Measurements from ENCODE around the gene SLC45A1. TPM values are rescaled to one million over a fixed set of nuclear protein-coding genes. Genes with fewer than 3 reads are reported as not detected.
A peak's percentile ranks its signal among the peaks of the same experiment; 100 is the strongest.

The SLC45A1 gene
- total and polyA plus RNA-seq, 12 donors = 0.44 to 7.0 (median 2.5) TPM

DNA sequence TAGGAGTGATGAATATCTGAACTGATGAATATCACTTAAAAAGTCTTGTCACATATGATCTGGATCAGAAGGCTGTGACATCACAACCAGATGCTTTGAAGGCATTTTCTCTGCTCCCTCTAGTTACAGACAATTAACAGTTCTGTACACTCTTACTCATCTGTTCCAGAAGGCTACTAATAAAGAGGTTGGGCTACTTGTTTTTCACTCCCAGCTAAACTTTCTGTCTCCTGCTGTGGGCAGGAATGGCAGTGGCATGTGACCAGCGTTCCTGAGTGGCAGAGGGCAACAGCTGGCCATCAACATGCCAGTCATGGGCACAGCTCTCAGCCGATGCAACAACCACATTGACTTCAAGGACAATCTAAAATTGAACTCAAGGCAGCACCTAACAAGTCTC lies 66.7 kb downstream of the SLC45A1 start:
- peak in 1 of 7 donors; percentile 68 for DNase-seq
- intact Hi-C loops (cut with DNase I) = no loop called here
- no peaks in the 10 kb centered on the region for H3K27me3 ChIP-seq
- no peak overlapping the region for H3K4me3 ChIP-seq
- 33 to 50% (median 34%) methylated on average over 2 of the region's 2 CpGs for WGBS, 4 donors
- H3K27ac ChIP-seq = peak overlapping the region in 2 of 5 donors; percentile 53 to 64
- peaks cover 37 to 79% of the 10 kb centered on the region in 2 donors for H3K4me1 ChIP-seq (replicated peaks in 1 of 2)
- H3K9me3 ChIP-seq (replicated peaks in 1 of 3) = no peaks in the 10 kb centered on the region
- TF ChIP-seq, protein P1, sequence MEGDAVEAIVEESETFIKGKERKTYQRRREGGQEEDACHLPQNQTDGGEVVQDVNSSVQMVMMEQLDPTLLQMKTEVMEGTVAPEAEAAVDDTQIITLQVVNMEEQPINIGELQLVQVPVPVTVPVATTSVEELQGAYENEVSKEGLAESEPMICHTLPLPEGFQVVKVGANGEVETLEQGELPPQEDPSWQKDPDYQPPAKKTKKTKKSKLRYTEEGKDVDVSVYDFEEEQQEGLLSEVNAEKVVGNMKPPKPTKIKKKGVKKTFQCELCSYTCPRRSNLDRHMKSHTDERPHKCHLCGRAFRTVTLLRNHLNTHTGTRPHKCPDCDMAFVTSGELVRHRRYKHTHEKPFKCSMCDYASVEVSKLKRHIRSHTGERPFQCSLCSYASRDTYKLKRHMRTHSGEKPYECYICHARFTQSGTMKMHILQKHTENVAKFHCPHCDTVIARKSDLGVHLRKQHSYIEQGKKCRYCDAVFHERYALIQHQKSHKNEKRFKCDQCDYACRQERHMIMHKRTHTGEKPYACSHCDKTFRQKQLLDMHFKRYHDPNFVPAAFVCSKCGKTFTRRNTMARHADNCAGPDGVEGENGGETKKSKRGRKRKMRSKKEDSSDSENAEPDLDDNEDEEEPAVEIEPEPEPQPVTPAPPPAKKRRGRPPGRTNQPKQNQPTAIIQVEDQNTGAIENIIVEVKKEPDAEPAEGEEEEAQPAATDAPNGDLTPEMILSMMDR (IDR thresholded peaks at IDR 0.05) = no peak
- TF ChIP-seq POLR2A (IDR thresholded peaks at IDR 0.05) = no peak
- peaks cover 0 to 17% of the 10 kb centered on the region in 2 donors for H3K36me3 ChIP-seq (replicated peaks in 1 of 2)

DNA sequence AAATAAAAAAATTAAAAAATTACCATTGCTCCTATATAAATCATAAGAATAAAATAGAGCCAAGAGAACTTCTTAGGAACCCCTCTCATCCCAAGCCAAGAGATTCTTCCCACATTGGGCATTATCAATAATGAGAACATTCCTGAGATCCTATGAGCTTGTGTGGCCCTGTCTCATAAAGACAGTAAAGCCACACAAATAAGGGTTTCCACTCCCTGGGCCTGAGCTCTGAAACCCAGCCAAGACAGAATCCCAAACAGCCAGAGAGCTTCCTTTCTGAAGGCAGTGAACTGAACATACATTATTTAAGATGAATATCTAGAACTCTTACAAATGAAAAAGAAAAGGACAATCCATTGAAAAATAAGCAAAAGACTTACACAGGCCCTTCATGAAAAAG lies 68.3 kb downstream of the SLC45A1 start:
- H3K27ac ChIP-seq = no peak overlapping the region

GRCh38 chr1:8388732-8389562 lies 71.0 kb downstream of the SLC45A1 start:
- TF ChIP-seq POLR2A (IDR thresholded peaks at IDR 0.05) = no peak
- TF ChIP-seq, protein P1 (IDR thresholded peaks at IDR 0.05) = no peak
- peak overlapping the region in 1 of 5 donors; percentile 31 for H3K27ac ChIP-seq
- 92 to 94% (median 93%) methylated on average over 12 of the region's 12 CpGs for WGBS, 4 donors
- H3K4me3 ChIP-seq = no peak overlapping the region
- intact Hi-C loops (cut with DNase I) = no loop called here
- no peaks in the 10 kb centered on the region for H3K9me3 ChIP-seq (replicated peaks in 1 of 3)
- peak in 1 of 7 donors; percentile 19 for DNase-seq
- no peaks in the 10 kb centered on the region for H3K27me3 ChIP-seq
- H3K36me3 ChIP-seq (replicated peaks in 1 of 2) = peaks cover 0 to 8% of the 10 kb centered on the region in 2 donors
- H3K4me1 ChIP-seq (replicated peaks in 1 of 2) = peaks cover 22 to 58% of the 10 kb centered on the region in 2 donors

More for the DNA sequence above, 68.3 kb downstream of the SLC45A1 start:
- Histone ChIP-seq H3K27me3 (no peaks in the 10 kb centered on the region), H3K4me1 (replicated peaks in 1 of 2) (peaks cover 37 to 62% of the 10 kb centered on the region in 2 donors), H3K9me3 (replicated peaks in 1 of 3) (no peaks in the 10 kb centered on the region), H3K36me3 (replicated peaks in 1 of 2) (peaks cover 0 to 14% of the 10 kb centered on the region in 2 donors), H3K4me3 (no peak overlapping the region)
- DNase-seq = no peak
- TF ChIP-seq POLR2A (IDR thresholded peaks at IDR 0.05) = no peak
- TF ChIP-seq, protein P1 (IDR thresholded peaks at IDR 0.05) = no peak
- intact Hi-C loops (cut with DNase I) = no loop called here

GRCh38 chr1:8389958-8390535 lies 72.1 kb downstream of the SLC45A1 start:
- intact Hi-C loops (cut with DNase I) = no loop called here
- Histone ChIP-seq H3K36me3 (replicated peaks in 1 of 2) (peaks cover 0 to 8% of the 10 kb centered on the region in 2 donors), H3K9me3 (replicated peaks in 1 of 3) (no peaks in the 10 kb centered on the region), H3K27me3 (no peaks in the 10 kb centered on the region), H3K4me1 (replicated peaks in 1 of 2) (peaks cover 18 to 58% of the 10 kb centered on the region in 2 donors), H3K4me3 (no peak overlapping the region), H3K27ac (peak overlapping the region in 1 of 5 donors; percentile 11)
- peak in 1 of 7 donors; percentile 16 for DNase-seq
- whole genome bisulfite sequencing, 4 donors = 82 to 94% (median 91%) methylated on average over 7 of the region's 7 CpGs
- no peak for TF ChIP-seq POLR2A (IDR thresholded peaks at IDR 0.05)
